GM19328 (cell line): Measurements from ENCODE around the gene NR1I2.

Experiments used
- ATAC-seq: cut with Tn5 transposase; IDR thresholded peaks from one replicate; pipeline ENCODE4 v1.9.1; 2021; ENCODE audit warnings: mild to moderate bottlenecking, moderate library complexity; ENCODE audit not compliant: unreplicated experiment

NR1I2 gene

DNA sequence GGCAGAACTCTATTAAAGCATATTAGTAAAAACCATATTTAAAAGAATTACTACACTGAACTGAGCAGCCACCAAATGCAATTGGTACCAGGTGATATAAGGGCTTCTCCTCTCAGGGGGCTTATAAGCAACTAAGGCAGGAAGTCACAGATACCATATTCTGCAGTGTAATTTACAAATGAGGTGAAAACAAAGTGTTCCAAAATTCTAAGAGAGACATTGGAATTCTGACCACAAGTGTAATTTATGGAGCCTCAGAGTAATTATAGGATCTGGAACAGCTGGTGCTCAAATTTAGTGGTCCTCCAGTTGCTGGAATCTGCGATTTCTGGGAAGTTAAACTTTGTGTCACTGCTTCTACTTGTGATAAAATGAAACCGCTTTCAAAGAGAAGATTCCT, 3.1 kb upstream of the NR1I2 start:
- ATAC-seq = no peak

DNA sequence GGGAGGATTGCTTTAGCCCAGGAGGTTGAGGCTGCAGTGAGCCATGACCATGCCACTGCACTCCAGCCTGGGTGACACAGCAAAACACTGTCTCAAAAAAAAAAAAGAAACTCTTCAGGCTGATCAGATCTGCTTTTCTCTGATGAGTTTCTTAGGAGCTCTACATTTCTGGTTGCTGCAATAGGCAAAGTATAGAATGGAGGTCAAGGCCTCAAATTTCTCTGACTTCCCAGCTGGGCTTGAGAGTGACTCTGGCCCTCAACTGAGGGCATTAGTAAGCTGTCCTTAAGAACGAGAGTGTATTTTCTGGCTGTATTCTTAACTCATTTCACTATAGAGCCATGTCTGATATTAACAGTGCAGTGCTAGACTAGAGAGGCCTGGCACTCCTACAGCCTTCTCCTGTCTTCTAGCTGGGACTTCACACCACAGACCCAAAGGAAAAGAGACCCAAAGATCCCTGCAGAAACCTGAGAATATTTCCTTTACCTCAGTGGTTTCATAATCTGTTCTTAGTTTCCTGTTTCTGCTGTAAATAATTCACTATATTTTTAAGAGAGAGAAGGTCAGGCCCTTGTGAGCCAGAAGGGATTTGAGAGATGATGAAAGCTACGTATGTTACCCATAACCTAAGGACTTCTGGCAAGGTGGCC, 2.0 kb upstream of the NR1I2 start:
- ATAC-seq = no peak

GRCh38 chr3:119782460-119782859, 559 bp downstream of the NR1I2 start:
- ATAC-seq = no peak

DNA sequence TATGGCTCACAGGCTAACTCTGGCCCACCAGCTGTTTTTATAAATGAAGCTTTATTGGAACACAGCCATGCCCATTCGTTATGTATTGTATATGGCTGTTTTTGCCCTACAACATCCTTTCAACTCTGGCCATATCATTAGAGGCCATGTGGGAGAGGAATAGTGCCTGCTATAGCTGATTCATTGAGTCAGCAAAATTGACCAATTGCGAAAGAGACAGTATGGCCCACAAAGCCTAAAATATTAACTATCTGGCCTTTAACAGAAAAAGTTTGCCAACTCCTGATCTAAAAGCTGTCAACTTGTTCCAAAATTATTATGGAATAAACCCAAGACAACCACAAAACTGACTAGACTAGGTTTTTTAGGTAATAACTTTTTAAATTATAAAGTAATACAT, 1.4 kb downstream of the NR1I2 start:
- no peak for ATAC-seq

- no peak for ATAC-seq
Measured at GRCh38 chr3:119783883-119784282, 2.0 kb downstream of the NR1I2 start.

- no peak for ATAC-seq
Measured at GRCh38 chr3:119786409-119786808, 4.5 kb downstream of the NR1I2 start.

DNA sequence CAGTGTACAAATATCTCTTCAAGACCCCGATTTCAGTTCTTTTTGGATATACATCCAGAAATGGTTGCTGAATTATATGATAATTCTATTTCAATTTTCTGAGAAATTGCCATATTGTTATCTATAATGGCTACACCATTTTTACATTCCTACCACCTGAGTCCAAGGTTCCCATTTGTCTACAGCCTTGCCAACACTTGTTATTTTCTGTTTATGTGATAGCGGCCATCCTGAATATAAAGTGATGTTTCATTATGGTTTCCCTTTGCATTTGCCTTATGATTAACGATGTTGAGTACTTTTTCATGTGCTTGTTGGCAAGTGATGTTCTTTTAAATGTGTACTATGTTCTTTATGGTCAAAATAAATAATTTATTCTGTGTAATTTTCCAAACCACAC, 8.5 kb downstream of the NR1I2 start:
- ATAC-seq = no peak

DNA sequence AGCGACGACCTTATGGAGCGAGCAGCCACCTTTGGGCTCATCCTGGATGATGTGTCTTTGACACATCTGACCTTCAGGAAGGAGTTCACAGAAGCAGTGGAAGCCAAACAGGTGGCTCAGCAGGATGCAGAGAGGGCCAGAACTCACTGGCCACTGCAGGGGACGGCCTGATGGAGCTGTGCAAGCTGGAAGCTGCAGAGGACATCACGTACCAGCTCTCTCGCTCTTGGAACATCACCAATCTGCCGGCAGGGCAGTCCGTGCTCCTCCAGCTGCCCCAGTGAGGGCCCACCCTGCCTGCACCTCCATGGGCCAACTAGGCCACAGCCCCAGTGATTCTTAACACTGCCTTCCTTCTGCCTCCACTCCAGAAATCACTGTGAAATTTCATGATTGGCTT, 10.4 kb downstream of the NR1I2 start:
- no peak for ATAC-seq

GRCh38 chr3:119794401-119794800, 12.5 kb downstream of the NR1I2 start:
- ATAC-seq = no peak

GRCh38 chr3:119794971-119795612, 13.2 kb downstream of the NR1I2 start:
- no peak for ATAC-seq

- ATAC-seq = no peak
Measured at GRCh38 chr3:119795849-119796248, 13.9 kb downstream of the NR1I2 start.

DNA sequence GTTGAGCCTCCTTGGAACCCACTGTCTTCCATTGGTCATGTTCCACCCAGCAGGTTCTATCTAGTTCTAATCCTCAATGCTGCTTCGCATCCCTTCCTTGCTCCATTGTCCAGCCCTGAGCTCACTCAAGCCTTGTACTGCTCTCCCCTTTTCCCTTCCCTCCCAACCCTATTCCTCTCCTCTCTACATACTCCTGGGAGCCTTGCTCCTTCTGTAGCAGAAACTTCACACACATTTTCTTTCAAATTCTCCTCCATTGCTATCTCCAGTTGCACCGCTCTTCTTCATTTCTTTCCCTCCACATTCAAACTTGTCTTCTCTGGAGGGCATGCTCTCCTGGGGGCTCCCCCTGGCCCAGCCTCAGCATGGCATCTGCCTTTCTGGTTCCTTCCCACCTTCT, 14.5 kb downstream of the NR1I2 start:
- ATAC-seq = no peak

DNA sequence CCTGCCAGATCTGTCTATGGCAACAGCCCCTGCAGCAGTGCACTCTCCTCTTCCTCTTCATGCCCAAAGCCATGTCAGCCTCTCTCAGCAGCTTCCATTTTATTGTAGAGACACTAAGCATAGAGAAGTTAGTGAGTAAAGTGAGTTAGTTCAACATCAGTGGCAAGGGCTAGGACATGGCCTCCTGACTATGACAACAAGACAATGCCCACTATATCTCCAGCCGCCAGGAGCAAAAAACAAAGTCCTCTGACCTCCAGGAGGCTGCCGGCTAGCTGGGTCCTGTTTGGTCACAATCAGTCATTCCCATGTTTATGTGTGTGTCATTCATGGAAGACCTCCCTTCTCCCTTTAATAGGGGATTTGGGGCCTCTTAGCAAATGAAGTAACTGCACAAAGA, 14.9 kb downstream of the NR1I2 start:
- no peak for ATAC-seq

- ATAC-seq = no peak
Measured at GRCh38 chr3:119800844-119801243, 18.9 kb downstream of the NR1I2 start.

DNA sequence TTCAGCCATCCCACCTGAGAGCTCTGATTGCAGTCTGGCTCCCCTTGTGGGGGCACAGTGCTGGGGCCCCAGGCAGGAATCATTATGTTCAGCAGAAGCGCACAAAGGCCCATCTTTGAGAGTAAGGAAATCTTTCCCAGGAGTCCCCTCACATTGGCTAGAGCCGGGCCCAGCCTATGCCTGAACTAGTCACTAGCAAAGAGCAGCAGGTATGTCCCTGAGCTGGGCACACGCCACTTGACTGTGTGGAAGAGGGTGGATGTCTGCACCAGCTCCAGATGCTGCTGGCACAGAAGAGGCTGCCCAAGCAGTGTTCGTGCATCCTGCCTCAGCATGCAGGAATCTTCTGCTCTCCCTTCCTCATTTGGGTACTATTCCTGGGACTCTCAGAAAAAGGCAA, 26.3 kb downstream of the NR1I2 start:
- ATAC-seq = no peak

GRCh38 chr3:119808843-119809242, 26.9 kb downstream of the NR1I2 start:
- ATAC-seq = no peak

DNA sequence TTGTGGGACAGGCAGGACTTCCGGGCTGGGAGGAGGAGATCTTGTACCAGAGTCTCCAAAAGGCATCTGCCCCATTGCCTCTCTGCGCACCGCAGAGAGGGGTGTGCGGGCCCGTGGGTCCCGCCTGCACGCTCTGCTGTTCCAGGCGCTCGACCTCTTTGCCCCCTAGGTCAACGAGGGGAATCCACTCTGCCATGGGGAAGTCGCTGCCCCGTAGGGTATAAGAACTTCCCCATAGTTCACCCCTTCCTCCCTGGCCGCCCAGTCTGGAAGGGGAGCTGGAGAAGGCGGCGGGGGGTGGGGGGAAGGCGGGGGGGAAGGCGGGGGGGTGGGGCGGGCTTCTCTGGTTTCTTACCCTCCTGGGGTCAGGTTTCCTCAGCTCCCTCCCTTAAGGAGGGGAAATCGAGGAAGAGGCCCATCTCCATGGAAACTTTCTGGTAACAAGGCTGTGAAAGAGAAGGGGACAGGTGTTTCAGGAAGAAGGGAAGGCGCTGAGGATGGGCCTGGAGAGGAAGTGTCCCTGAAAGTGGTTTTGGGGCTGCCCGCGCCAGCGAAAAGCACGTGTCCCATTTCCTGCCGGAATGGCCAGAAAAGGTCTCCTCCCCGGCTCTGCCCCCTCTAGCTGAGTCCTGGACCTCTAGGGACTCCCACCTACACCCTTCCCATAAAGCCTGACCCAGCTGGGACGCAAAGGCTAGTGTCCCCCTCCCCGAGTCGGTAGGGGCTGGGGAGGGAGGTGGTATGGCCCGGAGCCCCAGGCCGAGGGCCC, 27.5 kb downstream of the NR1I2 start:
- ATAC-seq = peak; percentile 14

DNA sequence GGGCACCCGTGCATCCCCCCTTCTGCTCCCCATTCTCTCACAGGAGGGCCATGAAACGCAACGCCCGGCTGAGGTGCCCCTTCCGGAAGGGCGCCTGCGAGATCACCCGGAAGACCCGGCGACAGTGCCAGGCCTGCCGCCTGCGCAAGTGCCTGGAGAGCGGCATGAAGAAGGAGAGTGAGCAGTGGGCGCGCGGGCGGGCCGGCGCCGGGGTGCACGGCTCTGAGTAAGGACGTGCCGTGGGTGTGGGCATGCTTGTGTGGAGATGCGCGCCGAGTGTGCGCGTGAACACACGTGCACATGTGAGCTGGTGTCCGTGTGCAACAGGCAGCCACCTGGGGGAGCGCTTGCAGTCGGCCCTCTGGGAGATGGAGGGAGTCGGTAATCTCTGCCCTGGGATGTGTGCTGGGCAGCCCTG, 28.1 kb downstream of the NR1I2 start:
- peak; percentile 85 for ATAC-seq

- no peak for ATAC-seq
Measured at GRCh38 chr3:119812491-119813058, 30.7 kb downstream of the NR1I2 start.

DNA sequence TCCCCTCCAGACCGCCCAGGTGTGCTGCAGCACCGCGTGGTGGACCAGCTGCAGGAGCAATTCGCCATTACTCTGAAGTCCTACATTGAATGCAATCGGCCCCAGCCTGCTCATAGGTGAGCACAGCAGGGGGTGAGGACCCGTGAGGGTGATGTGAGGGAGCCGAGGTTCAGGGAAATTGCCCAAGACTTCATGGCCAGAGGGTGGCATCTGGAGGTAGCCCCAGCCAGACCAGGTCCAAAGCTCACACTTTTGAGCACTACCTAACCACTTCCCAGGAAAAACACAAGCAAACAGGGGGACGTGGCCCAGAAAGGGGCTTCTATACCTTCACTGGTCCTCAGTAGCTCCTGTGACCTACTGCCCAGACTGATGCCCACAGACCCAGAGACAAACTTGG, 33.8 kb downstream of the NR1I2 start:
- no peak for ATAC-seq

GRCh38 chr3:119817071-119817470, 35.2 kb downstream of the NR1I2 start:
- no peak for ATAC-seq
